ENCODE data around the gene DIO2. TPM values are rescaled to one million over a fixed set of nuclear protein-coding genes. Genes with fewer than 3 reads are reported as not detected.
A peak's percentile ranks its signal among the peaks of the same experiment; 100 is the strongest.

The DIO2 gene
- total RNA-seq: 0.26 TPM in 1 of 2 replicates, not detected in the other

GRCh38 chr14:80211153-80212022, at the start of gene DIO2:
Gene DIO2 (minus strand): TSS chr14:80211504. CDS start chr14:80211472, 32 bp downstream.
- FAIRE-seq (no peak), DNase-seq (ENCODE audit: low read depth) (peak; percentile 4)
- TF ChIP-seq CTCF (IDR thresholded peaks at IDR 0.05; ENCODE audit: insufficient read depth, low read length, severe bottlenecking): no peak

GRCh38 chr14:80260645-80261044, 49.3 kb upstream of the DIO2 start:
- Histone ChIP-seq H3K4me3 (ENCODE audit: low read depth, low read length) (no peak overlapping the region), H3K27me3 (ENCODE audit: control insufficient read depth, insufficient read depth, low read length) (no peaks in the 10 kb centered on the region), H3K36me3 (ENCODE audit: control insufficient read depth, insufficient read depth, low read length) (no peaks in the 10 kb centered on the region)
- TF ChIP-seq CTCF (IDR thresholded peaks at IDR 0.05; ENCODE audit: insufficient read depth, low read length, severe bottlenecking): no peak
- no peak for DNase-seq (ENCODE audit: low read depth)
- FAIRE-seq: no peak

More at GRCh38 chr14:80211153-80212022, at the start of gene DIO2:
- H3K36me3 ChIP-seq (ENCODE audit: control insufficient read depth, insufficient read depth, low read length): no peaks in the 10 kb centered on the region
- no peak within 1 kb of the TSS for H3K4me3 ChIP-seq (ENCODE audit: low read depth, low read length)
- peaks cover 2% of the 10 kb centered on the region for H3K27me3 ChIP-seq (ENCODE audit: control insufficient read depth, insufficient read depth, low read length)

GRCh38 chr14:80239631-80240030, 28.3 kb upstream of the DIO2 start:
- H3K27me3 ChIP-seq (ENCODE audit: control insufficient read depth, insufficient read depth, low read length): no peaks in the 10 kb centered on the region
- DNase-seq (ENCODE audit: low read depth): no peak
- TF ChIP-seq CTCF (IDR thresholded peaks at IDR 0.05; ENCODE audit: insufficient read depth, low read length, severe bottlenecking): no peak
- no peak for FAIRE-seq
- no peak overlapping the region for H3K4me3 ChIP-seq (ENCODE audit: low read depth, low read length)
- H3K36me3 ChIP-seq (ENCODE audit: control insufficient read depth, insufficient read depth, low read length): no peaks in the 10 kb centered on the region

- H3K4me3 ChIP-seq (ENCODE audit: low read depth, low read length): no peak overlapping the region
- TF ChIP-seq CTCF (IDR thresholded peaks at IDR 0.05; ENCODE audit: insufficient read depth, low read length, severe bottlenecking): no peak
- no peak for FAIRE-seq
- DNase-seq (ENCODE audit: low read depth): no peak
- H3K36me3 ChIP-seq (ENCODE audit: control insufficient read depth, insufficient read depth, low read length): no peaks in the 10 kb centered on the region
- H3K27me3 ChIP-seq (ENCODE audit: control insufficient read depth, insufficient read depth, low read length): no peaks in the 10 kb centered on the region
Measured at GRCh38 chr14:80237143-80237542, 25.8 kb upstream of the DIO2 start.

GRCh38 chr14:80233470-80234089, 22.3 kb upstream of the DIO2 start:
- Histone ChIP-seq H3K36me3 (ENCODE audit: control insufficient read depth, insufficient read depth, low read length) (no peaks in the 10 kb centered on the region), H3K27me3 (ENCODE audit: control insufficient read depth, insufficient read depth, low read length) (no peaks in the 10 kb centered on the region), H3K4me3 (ENCODE audit: low read depth, low read length) (no peak overlapping the region)
- FAIRE-seq: peak; percentile 32
- TF ChIP-seq CTCF (IDR thresholded peaks at IDR 0.05; ENCODE audit: insufficient read depth, low read length, severe bottlenecking): no peak
- DNase-seq (ENCODE audit: low read depth): no peak
